ENCODE data around the gene ZNF433.
"Not testable (repeated sequence)": the region's sequence is repeated elsewhere in the genome, so short reads cannot be mapped to it uniquely, and the experiment has no call there.

ZNF433 gene

DNA sequence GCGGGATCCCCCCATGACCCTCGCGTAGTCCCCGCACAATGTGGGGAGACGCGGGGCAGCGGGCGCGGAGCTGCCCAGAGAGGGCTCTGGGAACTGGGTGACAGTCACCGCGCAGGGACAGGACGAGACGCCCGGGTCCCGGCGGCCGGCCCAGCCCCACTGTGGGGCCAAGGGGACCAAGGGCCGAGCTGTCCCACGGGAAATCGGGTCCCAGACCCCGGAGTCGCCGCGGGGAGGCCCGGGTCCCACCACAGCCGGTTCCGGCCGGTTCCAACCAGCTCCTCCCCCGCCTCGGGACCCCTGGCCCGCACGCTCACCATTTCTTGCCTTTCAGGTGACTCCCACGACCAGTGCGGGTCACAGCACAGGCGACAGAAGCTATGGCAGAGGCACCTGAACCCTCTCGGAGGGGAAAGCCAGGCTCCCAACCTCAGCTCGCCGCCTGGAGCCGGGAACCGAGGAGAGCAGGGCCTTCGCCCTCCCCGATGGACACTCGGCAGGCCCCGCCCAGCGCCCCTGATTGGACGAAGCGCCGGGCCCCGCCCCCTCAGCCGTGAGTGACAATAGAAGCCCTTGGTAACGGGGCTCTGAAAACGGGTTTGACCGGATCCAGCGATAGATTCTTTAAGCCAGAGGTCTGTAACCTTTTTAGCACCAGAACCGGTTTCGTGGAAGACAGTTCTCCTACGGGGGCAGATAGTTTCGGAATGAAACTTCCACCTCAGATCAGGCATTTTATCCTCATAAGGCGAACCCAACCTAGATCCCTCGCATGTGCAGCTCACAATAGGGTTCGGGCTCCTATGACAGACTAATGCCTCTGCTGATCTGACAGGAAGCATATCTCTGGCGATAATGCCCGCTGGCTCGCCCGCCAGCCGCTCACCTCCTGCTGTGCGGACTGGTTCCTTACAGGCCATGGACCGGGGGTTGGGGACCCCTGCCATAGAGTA, at the start of gene ZNF433:
ZNF433 (minus strand) TSS at position 460 of the 953 bp plus-strand sequence; CDS start at position 320, 140 bp downstream.
- DNase-seq = peak; percentile 87

DNA sequence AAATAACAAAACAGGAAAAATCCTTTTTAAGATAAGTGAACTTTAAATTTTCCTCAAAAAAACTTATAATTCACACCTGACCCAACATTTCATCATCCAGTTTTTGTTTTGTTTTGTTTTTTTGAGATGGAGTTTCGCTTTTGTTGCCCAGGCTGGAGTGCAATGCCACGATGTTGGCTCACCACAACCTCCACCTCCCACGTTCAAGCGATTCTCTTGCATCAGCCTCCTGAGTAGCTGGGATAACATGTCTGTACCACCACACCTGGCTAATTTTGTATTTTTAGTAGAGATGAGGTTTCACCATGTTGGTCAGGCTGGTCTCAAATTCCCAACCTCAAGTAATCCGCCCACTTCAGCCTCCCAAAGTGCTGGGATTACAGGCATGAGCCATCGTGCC, 47.9 kb upstream of the ZNF433 start:
- DNase-seq = not testable (repeated sequence)

DNA sequence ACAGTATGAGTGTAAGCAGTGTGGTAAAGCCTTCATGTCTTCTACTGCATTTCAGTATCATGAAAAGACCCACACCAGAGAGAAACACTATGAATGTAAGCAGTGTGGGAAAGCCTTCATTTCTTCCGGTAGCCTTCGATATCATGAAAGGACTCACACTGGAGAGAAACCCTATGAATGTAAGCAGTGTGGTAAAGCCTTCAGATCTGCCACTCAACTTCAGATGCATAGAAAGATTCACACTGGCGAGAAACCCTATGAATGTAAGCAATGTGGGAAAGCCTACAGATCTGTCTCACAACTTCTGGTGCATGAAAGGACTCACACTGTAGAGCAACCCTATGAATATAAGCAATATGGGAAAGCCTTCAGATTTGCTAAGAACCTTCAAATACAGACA, 41.9 kb upstream of the ZNF433 start:
- no peak for DNase-seq

DNA sequence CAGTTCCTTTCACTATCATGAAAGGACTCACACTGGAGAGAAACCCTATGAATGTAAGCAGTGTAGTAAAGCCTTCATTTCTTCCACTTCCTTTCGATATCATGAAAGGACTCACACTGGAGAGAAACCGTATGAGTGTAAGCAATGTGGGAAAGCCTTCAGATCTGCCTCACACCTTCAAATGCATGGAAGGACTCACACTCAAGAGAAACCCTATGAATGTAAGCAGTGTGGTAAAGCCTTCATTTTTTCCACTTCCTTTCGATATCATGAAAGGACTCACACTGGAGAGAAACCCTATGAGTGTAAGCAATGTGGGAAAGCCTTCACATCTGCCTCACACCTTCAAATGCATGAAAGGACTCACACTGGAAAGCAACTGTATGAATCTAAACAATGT, 40.9 kb upstream of the ZNF433 start:
- DNase-seq = not testable (repeated sequence)

DNA sequence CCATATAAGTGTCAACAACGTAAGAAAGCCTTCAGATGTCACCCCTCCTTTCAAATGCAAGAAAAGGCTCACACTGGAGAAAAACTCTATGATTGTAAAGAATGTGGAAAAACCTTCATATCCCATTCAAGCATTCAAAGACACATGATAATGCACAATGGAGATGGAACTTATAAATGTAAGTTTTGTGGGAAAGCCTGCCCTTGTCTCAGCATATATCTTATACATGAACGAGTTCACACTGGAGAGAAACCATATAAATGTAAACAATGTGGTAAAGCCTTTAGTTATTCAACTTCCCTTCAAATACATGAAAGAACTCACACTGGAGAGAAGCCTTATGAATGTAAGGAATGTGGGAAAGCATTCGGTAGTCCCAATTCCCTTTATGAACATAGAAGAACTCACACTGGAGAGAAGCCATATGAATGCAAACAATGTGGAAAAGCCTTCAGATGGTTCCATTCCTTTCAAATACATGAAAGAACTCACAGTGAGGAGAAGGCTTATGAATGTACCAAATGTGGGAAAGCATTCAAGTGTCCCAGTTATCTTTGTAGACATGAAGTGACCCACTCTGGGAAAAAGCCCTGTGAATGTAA, 40.2 kb upstream of the ZNF433 start:
- no peak for DNase-seq

DNA sequence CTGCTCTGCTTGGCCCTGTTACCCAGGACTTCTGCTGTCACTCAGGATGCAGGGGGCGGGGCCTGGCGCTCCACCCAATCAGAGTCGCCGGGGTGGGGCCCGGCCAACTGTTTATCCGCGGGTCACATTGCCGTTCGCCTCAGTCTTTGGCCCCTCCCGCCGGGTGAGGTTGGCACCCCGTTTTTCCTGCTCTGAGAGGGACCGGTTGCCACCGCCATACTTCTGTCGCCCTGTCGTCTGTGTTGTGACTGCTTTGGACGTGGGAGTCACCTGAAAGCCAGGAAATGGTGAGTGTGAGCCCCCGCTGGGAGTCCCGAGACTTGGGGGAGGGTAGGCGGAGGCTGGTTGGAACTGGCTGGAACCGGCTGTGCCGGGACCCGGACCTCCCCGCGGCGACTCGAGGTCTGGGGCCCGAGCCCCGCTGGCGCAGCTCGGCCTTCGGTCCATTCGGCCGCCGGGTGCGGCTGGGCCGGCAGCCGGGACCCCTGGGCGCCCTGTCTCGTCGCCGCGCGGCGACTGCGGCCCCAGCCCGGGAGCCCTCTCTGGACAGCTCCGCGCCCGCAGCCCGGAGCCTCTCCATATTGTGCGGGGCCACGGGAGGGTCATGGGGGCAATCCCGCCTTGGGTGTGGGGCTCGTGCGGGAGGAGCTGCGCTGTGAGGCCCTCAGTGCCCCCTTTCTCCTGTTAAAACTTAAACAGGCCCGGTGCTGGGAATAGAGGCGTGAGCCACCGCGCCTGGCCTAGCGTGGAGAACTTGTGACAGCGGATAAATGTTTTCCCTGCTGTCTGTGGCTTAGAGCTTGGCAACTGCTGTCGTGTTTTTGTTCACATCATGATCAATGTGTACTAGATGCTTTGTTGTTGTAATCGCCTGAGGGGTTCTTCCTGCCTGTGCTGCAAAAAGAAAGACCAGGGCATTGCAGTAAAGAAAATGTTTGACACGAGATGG, 29.4 kb upstream of the ZNF433 start, which contains the start of gene ZNF844:
ZNF844 (plus strand) TSS at position 142 of the 949 bp plus-strand sequence; CDS start at position 285, 143 bp downstream.
- peak; percentile 36 for DNase-seq

DNA sequence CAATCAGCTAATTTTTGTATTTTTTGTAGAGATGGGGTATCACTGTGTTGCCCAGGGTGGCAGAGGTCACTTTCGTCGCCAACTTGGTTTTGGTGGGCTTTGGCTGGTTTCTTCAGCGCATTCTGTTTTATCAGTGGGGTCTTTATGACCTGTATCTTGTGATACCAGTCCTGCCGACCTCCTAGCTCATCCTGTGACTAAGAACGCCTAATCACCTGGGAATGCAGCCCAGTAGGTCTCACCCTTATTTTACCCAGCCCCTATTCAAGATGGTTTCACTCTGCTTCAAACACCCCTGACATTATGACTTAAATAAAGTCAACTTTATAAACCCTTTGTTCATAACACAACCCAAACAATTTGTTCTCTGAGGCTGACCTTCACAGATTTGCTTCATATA, 20.3 kb upstream of the ZNF433 start:
- no peak for DNase-seq

DNA sequence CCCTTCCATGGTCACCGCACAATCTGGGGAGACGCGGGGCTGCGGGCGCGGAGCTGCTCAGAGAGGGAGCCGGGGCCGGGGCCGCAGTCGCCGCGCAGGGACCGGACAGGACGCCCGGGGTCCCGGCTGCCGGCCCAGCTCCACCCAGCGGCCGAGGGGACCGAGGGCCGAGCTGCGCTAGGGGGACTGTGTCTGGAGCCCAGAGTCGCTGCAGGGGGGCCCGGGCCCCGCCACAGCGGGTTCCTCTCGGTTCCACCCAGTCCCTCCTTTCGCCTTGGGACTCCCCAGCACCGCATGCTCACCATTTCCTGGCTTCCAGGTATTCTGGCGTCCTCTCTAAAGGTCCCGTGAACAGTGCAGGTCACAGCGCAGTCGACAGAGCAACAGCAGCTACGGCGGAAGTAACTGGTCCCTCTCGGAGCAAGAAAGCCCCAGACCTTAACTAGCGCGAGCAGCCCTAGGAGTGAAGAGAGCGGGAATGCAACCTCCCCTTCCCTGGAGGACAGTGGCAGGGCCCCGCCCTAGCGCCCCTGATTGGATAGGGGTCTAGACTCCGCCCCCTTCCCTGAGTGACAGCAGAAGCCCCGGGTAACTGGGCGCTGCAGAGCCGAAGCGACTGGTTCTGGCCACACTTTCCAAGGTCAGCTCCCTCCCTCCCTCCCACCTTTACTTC, 17.2 kb upstream of the ZNF433 start, which contains the start of gene ZNF878:
ZNF878 (minus strand) TSS at position 465 of the 673 bp plus-strand sequence; CDS start at position 305, 160 bp downstream.
- DNase-seq = peak; percentile 45

DNA sequence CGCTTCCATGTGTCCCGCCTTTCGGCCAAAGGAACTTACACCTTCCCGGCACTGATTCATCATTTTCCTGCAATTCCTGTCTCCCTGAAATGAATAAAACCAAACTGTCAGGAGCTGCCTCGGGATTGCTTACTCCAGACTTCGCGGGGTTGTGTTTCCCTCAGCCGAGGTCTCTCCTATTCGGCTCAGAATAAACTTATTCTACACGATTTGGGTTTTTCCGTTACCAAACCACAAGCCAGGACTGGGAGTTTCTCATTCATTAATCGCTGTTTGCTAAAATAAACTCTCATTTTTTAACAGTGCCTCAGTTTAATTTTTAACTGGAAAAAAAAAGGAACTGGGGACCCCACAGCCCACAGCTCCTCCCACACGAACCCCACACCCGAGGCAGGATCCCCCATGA, 16.6 kb upstream of the ZNF433 start:
- DNase-seq = no peak

DNA sequence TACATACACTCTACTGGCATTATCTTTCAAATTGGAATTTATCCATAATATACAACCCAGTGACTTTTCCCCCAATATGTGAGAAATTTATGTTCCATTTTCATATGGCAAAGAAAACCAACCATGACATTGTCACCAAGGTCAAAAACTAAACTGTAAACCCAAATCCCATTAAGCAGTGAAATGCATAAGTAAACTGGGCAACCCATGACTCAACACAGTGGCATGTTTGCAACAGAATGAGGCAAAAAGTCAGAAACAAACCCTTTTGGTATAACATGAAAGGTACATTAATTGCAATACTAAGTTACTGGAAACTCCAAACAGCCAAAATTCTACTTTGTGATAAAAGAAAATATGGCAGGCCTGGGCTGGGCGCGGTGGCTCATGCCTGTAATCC, 12.4 kb upstream of the ZNF433 start:
- no peak for DNase-seq

DNA sequence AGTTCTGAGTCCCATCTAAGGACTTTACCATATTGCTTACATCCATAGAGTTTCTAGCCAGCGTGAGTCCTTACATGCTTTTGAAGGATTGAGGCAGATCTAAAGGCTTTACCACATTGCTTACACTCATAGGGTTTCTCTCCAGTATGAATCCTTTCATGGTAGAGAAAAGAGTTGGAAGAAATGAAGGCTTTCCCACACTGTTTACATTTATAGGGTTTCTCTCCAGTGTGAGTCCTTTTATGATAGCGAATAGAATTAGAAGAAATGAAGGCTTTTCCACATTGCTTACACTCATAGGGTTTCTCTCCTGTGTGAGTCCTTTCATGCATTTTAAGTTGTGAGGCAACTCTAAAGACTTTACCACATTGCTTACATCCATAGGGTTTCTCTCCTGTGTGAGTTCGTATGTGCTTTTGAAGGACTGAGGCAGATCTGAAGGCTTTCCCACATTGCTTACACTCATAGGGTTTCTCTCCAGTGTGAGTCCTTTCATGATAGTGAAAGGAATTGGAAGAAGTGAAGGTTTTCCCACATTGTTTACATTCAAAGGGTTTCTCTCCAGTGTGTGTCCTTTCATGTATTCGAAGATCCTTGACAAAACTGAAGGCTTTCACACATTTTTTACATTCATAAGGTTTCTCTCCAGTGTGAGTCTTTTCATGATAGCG, 8.4 kb upstream of the ZNF433 start:
- no peak for DNase-seq

DNA sequence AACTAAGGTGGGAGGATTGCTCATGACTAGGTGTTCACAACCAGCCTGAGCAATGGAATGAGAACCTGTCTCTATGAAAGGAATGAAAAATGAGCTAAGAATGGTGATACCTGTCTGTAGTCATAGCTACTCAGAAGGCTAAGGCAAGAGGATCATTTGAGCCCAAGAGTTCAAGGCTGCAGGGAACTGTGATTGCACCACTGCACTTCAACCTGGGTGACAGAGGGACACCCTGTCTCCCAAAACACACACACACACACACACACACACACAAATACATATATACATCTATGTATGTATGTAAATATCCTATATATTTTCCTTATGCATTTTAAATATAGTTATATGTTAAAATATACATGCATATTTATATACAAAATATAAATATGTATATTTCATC, 7.4 kb upstream of the ZNF433 start:
- DNase-seq = no peak

DNA sequence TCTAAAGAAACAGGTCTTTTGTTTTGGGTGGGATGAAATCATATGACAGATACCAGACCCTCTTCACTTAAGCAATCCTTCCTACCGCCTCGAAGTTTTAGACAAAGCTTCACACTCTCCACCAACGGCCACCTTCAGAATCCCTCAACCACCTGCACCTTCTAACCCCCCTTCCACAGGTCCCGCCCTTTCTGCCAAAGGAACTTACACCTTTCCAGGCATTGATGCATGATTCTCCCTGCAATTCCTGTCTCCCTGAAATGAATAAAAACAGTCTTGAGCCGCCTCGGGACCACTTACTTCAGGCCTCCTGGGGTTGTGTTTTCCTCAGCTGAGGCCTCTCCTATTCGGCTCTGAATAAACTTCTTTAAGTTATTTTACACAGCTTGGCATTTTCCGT, 859 bp downstream of the ZNF433 start:
- DNase-seq = no peak

DNA sequence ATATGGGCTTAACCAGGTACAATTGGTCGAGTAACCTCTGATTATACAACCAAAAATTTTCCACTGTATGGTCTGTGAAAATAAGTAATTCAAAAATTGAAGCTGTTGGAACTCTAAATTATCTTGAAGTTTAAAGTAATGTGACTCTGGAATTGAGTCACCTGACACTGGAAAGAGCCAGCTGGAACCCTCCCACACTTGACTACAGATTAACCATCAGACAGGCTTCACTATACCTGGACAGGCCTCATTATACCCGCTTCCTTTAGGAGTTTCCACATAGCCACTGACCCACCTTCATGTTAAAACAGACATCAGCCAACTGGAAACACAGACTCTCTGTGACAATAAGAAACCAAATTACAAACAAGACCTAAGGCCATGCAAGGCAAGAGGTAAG, 1.3 kb downstream of the ZNF433 start:
- no peak for DNase-seq

DNA sequence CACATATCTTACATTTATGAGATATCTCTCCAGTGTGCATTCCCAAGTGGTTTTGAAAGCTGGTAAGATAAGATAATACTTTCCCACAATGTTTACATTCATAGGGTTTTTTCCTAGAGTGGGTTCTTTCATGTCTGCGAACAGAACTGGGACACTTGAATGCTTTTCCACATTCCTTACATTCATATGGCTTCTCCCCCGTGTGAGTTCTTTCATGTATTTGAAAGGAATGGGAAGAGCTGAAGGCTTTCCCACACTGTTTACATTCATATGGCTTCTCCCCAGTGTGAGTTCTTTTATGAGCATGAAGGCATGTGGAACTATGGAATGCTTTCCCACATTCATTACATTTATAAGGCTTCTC, 19.7 kb downstream of the ZNF433 start:
- no peak for DNase-seq

DNA sequence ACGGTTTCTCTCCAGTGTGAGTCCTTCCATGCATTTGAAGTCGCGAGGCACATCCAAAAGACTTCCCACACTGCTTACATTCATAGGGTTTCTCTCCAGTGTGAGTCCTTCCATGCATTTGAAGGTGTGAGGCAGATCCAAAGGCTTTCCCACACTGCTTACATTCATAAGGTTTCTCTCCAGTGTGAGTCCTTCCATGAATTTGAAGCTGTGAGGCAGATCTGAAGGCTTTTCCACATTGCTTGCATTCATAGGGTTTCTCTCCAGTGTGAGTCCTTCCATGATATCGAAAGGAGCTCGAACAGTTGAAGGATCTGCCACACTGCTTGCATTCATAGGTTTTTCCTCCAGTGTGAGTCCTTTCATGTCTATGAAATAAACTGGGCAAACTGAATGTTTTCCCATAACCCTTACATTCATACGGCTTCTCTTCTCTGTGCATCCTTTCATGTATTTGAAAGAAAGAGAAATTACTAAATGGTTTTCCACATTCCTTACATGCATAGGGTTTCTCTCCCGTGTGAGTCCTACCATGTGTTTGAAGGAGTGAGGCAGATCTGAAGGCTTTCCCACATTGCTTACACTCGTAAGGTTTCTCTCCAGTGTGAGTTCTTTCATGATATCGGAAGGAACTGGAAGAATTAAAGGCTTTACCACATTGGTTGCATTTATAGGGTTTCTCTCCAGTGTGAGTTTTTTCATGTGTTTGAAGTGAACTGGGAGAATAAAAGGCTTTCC, 20.3 kb downstream of the ZNF433 start:
- no peak for DNase-seq

DNA sequence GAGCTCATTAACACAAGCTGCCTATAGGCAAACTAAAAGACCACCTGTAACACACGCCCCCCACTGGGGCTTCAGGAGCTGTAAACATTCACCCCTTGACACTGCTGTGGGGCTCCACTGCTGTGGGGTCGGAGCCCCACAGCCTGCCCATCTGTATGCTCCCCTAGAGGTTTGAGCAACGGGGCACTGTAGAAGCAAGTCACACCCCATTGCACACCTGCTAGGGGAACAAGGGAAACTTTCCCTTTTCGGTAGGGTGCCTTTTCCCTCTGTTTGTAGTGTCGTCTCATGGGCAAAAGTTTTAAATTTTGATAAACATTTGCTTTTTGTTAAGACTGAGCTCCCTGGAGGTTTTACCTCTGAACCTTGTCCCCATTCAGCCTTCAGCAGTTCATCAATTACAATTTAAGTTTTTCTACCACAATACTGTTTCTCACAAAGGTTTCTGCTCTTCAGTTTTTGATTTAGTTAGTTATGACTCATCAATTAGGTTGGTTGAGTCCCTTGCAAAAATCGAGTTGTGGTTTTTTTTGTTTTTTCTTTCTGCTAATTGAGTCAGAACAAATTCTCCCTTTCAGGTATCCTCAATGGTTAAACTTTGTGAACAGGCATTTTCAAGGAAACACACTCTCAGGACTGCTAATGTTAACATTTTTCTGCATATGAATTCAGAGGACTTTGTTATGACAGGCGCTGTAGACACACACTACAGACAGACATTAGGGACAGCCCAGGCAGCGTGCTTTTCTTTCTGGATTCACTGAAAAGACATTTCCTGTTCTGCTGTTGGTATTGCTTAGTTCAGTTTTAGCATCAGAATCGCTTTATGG, 35.1 kb downstream of the ZNF433 start:
- DNase-seq = no peak

DNA sequence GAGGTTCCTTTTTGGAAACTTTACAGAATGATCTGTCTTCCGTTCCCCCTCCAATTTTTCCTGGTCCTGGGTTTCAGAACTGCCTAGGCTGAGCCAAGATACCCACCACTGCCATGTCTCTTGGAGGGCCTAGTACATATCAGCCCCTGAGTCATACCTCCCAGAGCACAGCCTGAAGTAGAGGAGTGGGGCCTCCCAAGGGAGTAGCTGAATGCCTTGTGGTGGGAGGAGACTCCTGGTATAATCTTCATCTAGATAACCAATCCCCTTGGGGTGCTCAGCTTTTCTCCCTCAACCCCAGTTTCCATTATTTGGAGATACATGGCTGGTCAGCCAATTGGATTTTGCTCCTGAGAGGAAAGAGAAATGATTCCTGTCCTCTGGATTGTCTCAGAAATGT, 40.3 kb downstream of the ZNF433 start:
- DNase-seq = no peak

DNA sequence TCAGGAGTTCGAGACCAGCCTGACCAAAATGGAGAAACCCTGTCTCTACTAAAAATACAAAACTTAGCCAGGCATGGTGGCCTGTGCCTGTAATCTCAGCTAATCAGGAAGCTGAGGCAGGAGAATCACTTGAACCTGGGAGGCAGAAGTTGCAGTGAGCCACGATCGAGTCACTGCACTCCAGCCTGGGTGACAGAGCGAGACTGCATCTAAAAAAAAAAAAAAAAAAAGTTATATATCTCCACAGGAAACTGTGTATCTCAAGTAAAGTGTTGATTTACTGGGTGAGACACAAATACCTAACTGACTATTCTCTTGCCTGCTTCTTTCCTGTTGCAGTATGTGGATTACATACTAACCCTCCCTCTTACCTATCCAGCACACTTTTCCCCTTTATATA, 43.6 kb downstream of the ZNF433 start:
- DNase-seq = not testable (repeated sequence)

DNA sequence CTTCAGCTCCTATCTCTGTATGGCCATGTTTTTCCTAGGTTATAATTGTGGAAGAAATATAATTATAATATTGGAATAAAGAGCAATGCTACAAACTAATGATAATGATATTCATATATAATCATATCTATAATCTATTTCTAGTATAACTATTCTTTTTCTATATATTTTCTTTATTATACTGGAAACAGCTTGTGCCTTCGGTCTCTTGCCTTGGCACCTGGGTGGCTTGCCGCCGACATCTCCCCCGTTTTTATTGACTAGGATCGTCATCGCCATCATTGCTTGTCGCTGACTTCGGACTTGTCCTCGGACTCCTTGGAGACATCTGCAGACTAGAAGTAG, 46.4 kb downstream of the ZNF433 start:
- no peak for DNase-seq

Data from NCI-H1417 treated with DMSO at 0.1 percent for 48 hours (cell line).